Stimulated activated CD4-positive, alpha-beta T cell treated with anti-CD3 and anti-CD28 coated beads, Interleukin-2, amount 100 ng/mL, for 48 hours (primary cell): ENCODE results near the gene ZNF440.
"Not testable (repeated sequence)": the region's sequence is repeated elsewhere in the genome, so short reads cannot be mapped to it uniquely, and the experiment has no call there.

Experiments used
- DNase-seq, 2 donors: peaks; one replicate each; pipeline ENCODE4 v3.0.0-alpha.2; 2020

Gene ZNF440

DNA sequence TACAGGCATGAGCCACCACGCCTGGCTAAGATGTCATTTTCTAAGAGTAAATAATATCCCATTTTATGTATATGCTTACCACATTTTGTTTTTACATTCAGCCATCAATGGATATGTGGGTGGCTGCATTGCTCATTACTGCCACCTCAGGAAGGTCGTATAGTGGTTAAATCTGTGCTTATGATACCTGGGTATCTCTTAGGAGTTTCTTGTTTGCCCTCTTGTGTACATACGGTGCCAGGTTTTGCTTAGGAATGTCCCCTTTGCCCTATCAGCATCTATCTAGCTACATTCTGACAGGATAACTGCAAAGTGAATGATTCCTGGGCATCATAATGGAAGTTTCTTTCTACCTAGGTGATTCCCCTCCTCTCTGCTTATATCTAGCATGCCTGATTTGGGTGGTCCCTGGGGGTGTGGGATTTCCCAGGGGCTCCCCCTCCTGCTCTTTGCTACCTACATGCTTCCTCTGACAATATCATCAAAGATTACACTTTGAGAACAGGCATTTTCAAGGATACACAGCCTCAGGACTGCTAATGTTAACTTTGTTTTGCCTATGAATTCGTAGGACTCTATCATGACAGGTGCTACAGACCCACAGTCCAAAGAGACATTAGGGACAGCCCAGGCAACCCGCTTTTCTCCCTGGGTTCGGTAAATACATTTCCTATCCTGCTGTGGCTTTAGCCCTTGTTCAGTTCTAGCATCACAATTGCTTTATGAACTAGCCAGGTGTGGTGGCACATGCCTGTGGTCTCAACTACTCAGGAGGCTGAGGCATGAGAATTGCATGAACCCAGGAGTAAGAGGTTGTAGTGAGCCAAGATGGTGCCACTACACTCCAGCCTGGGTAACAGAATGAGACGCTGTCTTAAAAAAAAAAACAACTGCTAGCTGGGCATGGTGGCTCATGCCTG is 15.1 kb downstream of the ZNF440 start:
- DNase-seq, result not testable (repeated sequence)

DNA sequence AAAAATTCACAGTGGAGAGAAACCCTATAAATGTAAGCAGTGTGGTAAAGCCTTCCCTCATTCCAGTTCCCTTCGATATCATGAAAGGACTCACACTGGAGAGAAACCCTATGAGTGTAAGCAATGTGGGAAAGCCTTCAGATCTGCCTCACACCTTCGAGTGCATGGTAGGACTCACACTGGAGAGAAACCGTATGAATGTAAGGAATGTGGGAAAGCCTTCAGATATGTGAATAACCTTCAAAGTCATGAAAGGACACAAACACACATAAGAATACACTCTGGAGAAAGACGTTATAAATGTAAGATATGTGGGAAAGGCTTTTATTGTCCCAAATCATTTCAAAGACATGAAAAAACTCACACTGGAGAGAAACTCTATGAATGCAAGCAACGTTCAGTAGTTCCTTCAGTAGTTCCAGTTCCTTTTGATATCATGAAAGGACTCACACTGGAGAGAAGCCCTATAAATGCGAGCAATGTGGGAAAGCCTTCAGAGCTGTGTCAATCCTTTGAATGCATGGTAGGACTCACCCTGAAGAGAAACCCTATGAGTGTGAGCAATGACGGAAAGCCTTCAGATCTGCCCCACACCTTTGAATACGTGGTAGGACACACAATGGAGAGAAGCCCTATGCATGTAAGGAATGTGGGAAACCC is 18.3 kb downstream of the ZNF440 start:
- DNase-seq, result no peak

DNA sequence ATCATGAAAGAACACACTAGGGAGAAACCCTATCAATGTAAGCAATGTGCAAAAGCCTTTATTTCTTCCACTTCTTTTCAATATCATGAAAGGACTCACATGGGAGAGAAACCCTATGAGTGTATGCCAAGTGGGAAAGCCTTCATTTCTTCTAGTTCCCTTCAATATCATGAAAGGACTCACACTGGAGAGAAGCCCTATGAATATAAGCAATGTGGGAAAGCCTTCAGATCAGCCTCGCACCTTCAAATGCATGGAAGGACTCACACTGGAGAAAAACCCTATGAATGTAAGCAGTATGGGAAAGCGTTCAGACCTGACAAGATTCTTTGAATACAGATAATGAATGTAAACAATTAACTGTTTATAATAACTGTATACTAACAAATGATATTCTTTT is 19.5 kb downstream of the ZNF440 start:
- no peak for DNase-seq

DNA sequence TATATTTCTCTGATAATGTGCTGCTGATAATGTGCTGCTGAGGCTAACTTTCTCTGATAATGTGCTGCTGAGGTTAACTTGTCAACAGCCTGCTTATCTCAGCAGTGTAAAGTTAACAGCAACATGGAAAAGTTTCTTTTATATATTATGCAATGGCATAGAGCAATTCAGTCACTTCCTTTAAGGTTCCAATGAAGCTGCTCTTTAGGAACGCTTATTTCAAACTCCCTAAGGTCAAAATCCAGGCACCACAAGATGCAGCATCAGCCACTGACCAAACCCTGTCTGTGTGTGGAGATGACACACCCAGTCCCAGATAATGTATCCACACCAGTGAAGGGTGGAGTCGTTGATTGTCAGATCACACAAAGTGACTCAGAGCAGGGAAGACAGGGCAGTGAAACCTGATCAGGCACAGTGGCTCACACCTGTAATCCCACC is 21.6 kb downstream of the ZNF440 start:
- not testable (repeated sequence) for DNase-seq

DNA sequence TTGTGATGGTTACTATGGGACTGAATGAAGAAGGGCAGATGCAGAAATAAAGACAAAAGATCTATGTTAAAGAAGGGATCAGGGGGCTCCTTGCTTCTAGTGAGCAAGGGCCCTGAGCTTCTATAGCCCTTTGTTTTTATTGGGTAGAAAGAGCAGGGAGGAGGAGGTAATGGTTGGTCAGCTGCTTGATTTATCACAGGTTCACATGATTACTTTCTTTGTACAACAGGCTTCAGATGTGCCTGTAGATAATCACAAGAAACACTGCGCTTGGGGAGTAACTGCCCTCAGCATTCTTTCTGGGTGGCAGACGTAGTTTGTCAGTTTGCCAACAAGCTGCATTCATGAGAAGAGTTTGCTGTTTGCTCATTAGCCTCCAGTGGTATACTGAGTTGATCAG is 29.6 kb downstream of the ZNF440 start:
- no peak for DNase-seq

DNA sequence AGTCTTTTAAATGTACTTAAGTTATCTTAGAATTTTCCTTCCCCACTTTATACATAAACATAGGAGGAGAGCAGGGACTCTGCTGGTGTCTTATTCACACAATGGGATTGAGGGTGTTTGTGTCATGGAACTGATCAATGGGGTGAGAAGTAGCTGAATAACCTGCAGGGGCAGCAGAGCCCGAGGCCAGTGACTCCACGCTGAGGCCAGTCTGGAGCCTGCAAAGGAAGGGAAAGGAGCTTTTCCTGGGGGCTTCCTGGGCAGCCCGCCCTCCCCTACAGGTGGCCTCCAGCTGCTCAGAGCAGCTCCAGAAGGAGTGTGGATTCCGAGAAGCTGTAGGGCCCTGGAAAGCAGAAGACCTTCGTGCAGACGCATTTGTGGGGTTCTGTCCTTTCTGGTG is 33.5 kb downstream of the ZNF440 start:
- not testable (repeated sequence) for DNase-seq

DNA sequence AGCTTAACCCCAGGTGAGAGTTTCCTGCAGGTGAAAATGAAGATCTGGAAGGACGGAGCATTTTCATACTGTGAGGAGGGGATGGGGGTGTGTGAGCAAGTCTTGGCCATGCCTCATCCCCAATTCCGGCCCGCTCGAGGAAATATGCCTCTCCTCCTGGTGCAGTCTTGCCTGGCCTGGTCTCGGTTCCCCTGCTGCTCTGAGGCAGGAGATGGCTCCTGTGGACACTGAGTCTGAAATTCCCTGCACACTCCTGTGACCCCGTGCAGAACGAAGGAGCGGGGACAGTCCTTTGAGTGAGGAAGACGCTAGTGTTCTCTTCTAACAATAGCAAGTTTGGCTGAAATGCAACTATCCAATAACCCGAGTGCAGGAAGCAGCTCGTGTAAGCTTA is 34.1 kb downstream of the ZNF440 start:
- DNase-seq, result no peak

DNA sequence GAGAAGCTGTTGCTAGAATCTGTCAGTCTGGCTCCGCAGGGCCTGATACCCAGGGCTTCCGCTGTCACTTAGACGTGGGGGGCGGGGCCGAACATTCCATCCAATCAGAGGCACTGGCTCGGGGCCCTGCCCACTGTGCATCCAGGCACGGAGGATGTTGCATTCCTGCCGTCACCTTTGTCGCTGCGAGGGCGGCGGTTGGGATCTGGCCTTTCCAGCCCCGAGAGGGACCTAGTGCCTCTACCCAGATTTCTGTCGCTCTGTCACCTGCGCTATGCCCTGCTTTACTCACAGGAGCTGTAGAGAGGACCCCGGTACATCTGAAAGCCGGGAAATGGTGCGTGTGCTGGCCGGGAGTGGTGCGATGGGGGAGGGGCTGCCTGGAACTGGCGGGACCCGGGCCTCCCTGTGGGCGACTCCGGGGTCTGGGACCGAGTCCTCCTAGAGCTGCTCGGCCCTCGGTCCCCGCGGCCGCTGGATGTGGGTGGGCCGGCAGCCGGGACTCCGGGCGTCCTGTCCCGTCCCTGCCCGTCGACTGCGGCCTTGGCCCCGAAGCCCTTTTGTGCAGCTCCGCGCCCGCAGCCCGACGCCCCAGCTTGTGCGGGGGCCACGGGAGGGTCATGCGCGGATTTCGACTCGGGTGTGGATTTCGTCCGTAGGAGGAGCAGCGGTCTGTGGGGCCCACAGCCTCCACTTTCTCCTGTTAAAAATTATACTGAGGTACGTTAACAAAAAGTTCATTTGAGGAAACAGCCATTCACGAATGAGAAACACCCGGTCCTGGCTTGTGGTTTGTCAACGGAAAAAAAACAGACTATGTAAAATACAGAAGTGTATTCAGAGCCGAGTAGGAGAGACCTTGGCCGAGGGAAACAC is 34.8 kb downstream of the ZNF440 start, which contains the start of gene ZNF439:
Gene ZNF439 (plus strand): TSS at position 133 of the 876 bp plus-strand sequence. CDS start 142 bp downstream, at position 275.
- DNase-seq, result peak; percentile 73 to 89

DNA sequence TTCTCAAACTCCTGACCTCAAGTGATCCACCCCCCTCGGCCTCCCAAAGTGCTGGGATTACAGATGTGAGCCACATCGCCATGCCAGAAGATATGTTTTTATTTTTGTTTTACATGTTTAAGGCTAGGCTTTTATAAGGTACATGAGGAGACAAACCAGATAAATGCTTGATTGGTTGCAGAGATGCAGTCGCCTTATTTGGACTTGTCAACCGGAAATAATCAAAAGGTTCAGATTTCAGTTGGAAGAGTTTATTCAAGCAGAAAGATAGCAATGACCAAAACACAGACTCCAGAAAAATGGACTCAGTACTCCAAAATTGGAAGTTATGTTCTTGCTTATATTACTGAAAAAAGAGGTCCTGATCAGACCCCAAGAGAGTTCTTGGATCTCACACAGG is 36.2 kb downstream of the ZNF440 start:
- DNase-seq, result not testable (repeated sequence)

DNA sequence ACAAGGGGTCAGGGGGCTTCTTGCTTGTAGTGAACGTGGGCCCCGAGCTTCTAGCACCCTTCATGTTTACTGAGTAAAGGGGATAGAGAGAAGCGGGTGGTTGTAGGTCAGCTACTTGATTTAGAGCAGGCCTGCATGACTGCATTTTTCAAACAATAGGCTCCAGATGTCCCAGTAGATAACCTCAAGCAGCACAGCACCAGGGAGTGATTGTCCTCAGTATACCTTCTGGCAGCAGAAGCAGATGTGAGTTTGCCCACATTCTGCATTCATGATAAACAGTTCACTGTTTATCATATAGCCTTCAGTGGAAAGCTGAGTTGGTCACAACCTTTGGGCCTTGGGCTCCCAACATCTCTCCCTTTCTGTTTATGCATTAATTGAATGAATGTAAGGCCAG is 39.3 kb downstream of the ZNF440 start:
- DNase-seq, result no peak

DNA sequence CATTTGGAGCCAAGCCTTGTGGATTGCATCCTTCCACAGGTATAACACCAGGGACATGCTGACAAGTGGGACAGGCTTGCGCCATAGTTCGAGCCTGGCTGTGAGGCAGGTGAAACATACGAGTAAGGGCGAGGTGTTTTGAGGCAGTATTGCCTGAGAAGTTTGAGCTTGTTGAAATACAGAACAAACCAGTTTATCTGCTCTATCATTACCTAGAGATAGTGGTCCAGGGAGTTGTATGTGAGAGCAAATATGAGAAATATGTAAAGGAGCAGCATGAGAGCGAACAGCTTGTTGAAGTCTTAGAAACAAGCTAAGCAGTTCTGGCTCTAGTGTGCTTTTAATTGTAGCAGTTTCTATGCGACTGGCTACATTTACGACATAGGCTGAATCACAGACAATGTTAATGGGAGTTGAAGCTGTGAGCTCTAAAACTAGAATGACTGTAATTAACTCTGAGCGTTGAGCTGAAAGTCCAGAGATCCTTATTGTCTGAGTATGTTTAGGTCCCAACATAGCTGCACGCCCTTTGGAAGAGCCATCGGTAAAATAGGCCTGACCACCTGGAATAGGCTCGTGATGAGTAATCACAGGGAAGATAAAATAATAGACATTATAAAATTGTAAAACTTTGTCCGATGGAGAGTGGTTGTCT is 42.6 kb downstream of the ZNF440 start:
- DNase-seq, result no peak

DNA sequence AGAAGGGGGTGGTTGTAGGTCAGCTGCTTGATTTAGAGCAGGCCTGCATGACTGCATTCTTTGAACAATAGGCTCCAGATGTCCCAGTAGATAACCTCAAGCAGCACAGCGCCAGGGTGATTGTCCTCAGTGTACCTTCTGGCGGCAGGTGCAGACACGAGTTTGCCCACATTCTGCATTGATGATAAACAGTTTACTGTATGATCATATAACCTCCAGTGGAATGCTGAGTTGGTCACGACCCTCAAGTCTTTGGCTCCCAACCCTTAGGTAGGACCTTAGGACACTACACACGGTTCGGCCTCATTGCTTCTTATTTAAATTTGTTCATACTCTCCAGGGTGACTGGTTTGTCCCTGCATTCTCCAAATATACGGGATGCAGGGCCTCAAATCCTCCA is 46.6 kb downstream of the ZNF440 start:
- no peak for DNase-seq

DNA sequence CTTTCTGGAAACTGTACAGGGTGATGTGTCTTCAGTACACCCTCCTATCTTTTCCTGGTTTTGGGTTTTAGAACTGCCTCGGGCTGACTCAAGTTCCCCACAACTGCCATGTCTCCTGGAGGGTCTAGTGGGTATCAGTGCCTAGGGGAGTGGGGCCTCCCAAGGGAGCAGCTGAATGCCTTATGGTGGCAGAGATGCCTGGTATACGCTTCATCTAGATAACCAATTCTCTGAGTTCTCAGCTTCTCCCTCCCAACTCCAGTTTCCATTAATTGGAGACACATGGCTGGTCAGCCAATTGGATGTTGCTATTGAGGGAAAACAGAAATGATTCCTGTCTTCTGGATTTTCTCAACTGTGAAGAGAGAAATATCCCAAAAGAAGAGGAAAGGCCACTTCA is 47.2 kb downstream of the ZNF440 start:
- no peak for DNase-seq

DNA sequence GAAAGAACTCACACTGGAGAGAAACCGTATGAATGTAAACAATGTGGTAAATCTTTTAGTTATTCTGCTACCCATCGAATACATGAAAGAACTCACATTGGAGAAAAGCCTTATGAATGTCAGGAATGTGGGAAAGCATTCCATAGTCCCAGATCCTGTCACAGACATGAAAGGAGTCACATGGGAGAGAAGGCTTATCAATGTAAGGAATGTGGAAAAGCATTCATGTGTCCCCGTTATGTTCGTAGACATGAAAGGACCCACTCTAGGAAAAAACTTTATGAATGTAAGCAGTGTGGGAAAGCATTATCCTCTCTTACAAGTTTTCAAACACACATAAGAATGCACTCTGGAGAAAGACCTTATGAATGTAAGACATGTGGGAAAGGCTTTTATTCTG is 53.7 kb downstream of the ZNF440 start:
- not testable (repeated sequence) for DNase-seq

DNA sequence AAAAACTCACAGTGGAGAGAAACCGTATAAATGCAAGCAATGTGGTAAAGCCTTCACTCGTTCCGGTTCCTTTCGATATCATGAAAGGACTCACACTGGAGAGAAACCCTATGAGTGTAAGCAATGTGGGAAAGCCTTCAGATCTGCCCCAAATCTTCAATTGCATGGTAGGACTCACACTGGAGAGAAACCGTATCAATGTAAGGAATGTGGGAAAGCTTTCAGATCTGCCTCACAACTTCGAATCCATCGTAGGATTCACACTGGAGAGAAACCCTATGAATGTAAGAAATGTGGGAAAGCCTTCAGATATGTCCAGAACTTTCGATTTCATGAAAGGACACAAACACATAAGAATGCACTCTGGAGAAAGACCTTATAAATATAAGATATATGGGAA is 54.1 kb downstream of the ZNF440 start:
- DNase-seq, result no peak

DNA sequence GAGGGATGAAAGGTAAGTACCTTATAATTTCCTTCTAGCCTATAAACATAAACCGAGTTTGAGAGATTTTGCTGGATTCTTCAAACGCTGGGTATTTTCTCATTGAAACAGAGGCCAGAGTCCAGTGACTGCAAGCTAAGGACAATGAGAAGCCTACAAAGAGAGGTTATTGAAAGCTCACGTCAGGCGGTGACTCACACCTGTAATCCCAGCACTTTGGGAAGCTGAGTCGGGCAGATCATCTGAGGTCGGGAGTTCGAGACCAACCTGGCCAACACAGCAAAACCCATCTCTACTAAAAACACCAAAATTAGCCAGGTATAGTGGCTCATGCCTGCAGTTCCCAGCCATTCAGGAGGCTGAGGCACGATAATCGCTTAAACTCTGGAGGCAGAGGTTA is 58.6 kb downstream of the ZNF440 start:
- no peak for DNase-seq

DNA sequence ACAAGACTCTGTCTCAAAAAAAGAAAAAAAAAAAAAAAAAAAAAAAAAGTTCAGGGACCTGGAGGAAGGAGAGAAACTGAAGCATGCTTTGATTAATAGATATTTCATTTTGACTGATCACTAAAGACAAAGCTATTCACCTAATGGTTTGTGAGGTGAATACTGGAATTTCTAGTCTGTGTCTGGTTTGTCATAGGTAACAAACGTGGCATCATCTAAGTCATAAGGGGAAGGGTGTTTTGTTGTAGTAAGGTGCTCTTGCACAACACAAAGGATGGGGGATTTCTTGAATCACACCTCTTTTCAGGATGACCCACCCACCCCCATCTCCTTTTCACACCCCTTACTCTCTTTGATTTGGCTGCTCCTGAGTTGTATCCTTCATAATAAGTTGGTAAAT is 59.7 kb downstream of the ZNF440 start:
- no peak for DNase-seq

DNA sequence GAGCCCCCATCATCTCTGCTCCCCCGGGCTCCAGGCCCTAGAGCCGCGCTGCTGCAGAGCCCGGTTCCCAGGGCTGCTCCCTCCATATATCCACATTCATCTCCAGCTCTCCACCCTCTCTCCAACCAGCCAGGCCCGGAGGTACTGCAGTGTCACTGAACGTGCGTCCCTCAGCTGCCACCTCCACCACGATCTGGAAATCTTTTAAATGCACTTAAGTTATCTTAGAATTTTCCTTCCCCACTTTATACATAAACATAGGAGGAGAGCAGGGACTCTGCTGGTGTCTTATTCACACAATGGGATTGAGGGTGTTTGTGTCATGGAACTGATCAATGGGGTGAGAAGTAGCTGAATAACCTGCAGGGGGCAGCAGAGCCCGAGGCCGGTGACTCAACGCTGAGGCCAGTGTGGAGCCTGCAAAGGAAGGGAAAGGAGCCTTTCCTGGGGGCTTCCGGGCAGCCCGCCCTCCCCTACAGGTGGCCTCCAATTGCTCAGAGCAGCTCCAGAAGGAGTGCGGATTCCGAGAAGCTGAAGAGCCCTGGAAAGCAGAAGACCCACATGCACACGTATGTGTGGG is 65.7 kb downstream of the ZNF440 start:
- peak; percentile 42 to 57 for DNase-seq

DNA sequence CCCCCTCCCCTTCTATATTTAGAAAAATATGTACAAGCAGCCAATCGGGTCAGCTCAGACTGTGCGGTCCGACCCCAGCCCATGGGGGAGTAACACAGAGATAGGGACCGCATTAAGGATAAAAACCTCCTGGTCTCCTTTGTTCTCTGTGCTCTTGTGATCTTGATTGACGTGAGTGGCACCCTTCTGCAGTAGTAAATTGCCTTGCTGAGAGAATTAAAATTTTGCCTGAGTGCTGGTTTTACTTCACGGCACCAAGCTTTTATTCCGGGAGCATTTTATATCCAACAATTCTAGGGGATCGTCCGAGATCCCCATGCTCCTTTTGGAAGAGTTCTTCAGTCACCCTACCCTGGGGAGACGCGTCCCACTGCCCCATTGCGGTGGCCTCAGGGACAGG is 66.5 kb downstream of the ZNF440 start:
- DNase-seq, result no peak

DNA sequence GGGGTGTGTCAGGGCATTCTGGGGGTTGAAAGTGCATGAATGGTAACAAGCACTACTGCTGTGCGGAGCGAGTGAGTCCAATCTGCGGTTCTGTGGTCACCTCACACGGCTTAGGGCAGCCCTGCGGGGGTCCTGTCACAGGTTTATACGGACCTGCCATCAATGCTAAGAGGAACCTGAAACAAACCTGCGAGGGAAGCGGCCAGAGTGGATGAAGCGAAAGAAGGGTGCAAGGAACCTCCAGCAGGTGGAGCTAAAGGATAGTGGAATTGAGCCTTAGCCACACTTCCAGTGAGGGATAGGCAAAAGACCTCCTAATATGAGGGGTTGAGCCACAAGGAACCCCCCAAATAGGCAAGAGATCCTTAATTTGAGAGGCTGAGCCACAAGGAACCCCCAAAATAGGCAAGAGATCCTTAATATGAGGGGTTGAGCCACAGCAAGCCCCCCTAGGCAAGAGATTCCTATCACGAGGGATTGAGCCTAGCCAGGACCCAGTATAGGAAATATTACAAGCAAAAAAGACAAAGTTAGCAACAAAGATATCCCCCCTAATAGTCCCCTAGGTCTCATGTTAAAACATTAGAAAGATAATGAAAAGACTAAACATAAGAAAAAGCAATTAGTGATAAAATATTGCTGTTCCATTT is 67.2 kb downstream of the ZNF440 start:
- peak; percentile 58 to 59 for DNase-seq

DNA sequence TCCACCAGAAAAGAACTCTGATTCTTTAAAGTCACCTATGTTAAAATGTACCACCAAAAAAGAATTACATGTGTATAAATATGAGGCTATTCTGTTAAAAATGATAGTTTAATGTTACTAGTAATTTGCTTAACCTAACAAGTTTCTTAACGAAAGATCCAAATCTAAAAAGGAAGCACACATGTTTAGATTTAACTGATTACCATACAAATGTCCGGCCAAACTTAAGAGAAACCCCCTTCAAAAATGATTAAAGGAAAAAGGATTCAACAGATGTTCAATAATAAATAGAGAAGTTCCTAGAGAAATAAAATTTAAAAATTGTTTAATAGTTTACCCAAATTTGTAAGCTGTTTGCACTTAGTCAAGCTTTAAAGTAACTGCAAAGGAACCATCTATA is 68.5 kb downstream of the ZNF440 start:
- DNase-seq, result no peak
